Lower leg skin (tissue), 4 donors: Measurements from ENCODE around the gene ZNF397. TPM values are rescaled to one million over a fixed set of nuclear protein-coding genes. Genes with fewer than 3 reads are reported as not detected.
"Not testable (repeated sequence)": the region's sequence is repeated elsewhere in the genome, so short reads cannot be mapped to it uniquely, and the experiment has no call there.

Experiments used
- DNase-seq, 2 donors: peaks; one replicate each; pipeline ENCODE4 v3.0.0-alpha.2; 2019; ENCODE audit warnings: low spot score in 2 of 2
- H3K4me3 ChIP-seq: fragments of 200-600 bp; sonication (generic); 2 replicates; pipeline ENCODE4 v1.5.1; 2017; ENCODE audit warnings: mild to moderate bottlenecking, low read depth; ENCODE audit not compliant: poor library complexity, severe bottlenecking
- CTCF ChIP-seq, 3 donors: fragments of 450-650 bp; IDR thresholded peaks; one replicate each; pipeline ENCODE4 v1.5.1; 2016; ENCODE audit warnings: antibody characterized with exemption in 3 of 3, mild to moderate bottlenecking in 3 of 3, moderate library complexity in 2 of 3
- POLR2A ChIP-seq, 2 donors: fragments of 450-650 bp; IDR thresholded peaks; one replicate each; pipeline ENCODE4 v1.6.1; 2016 to 2017; ENCODE audit warnings: antibody characterized with exemption in 2 of 2, mild to moderate bottlenecking in 1 of 2, moderate library complexity in 1 of 2
- WGBS, 2 donors: methylation state at CpG; one replicate each; pipeline ENCODE4 v1.1.5; 2018; 5-methylcytosine and 5-hydroxymethylcytosine counted together
- intact Hi-C: fragments of 100-400 bp; cut with DNase I; formaldehyde crosslinking; loops from one replicate; pipeline ENCODE4 v1.15.0; 2023; ENCODE audit warnings: low total_unique reads
- total RNA-seq, 4 donors: library from RNA; depleted of rRNA; stranded (reverse); fragments of >200 nt; gene quantifications; one replicate each; pipeline ENCODE4 v1.1.0, GENCODE V29; 2016

ZNF397 gene
- total RNA-seq, 4 donors from 2014 or later = 13.2 to 26.9 (median 19.5) TPM

- no peak for DNase-seq
- 76 to 80% methylated on average over 5 of the region's 5 CpGs for WGBS, 2 donors
- intact Hi-C loops = no loop called here
- H3K4me3 ChIP-seq = no peak overlapping the region
- no peak for TF ChIP-seq POLR2A (IDR thresholded peaks at IDR 0.05)
- no peak for TF ChIP-seq CTCF (IDR thresholded peaks at IDR 0.05)
Observed at GRCh38 chr18:35201256-35201931, 39.4 kb upstream of the ZNF397 start.

GRCh38 chr18:35203067-35203466 lies 37.8 kb upstream of the ZNF397 start:
- H3K4me3 ChIP-seq = no peak overlapping the region
- intact Hi-C loops = no loop called here
- TF ChIP-seq POLR2A (IDR thresholded peaks at IDR 0.05) (no peak), CTCF (IDR thresholded peaks at IDR 0.05) (no peak)
- no peak for DNase-seq
- 9 to 17% methylated on average over 3 of the region's 3 CpGs for WGBS, 2 donors

DNA sequence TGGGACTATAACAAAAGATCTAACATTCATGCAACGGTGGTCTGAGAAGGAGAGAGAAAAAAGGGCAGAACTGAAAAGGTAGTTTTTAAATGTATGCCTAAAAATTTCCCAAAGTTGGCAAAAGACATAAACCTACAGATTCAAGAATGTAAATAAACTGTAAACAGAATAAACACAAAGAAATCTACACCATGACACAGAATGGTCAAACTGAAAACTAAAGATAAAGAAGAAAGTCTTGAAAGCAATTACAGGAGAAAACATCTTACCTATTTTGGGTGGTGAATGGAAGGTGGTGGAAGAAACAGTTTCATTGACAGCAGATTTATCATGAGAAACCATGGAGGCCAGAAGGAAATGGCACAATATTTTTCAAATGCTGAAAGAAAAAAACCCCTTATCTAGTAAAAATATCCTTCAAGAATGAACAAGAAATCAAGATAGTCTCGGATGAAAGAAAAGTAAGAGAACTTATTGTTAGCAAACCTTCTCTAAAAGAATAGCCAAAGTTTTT lies 35.6 kb upstream of the ZNF397 start:
- TF ChIP-seq CTCF (IDR thresholded peaks at IDR 0.05) (no peak), POLR2A (IDR thresholded peaks at IDR 0.05) (no peak)
- H3K4me3 ChIP-seq = no peak overlapping the region
- no peak for DNase-seq
- intact Hi-C loops = no loop called here
- WGBS, 2 donors = 61 to 94% methylated on average over 2 of the region's 2 CpGs

GRCh38 chr18:35205746-35206458 lies 34.9 kb upstream of the ZNF397 start:
- intact Hi-C loops, DNase-seq, H3K4me3 ChIP-seq: not testable (repeated sequence)
- WGBS, 2 donors = 93 to 94% methylated on average over 20 to 28 of the region's 30 CpGs

GRCh38 chr18:35215026-35215425 lies 25.8 kb upstream of the ZNF397 start:
- DNase-seq = no peak
- 84 to 90% methylated on average over 1 of the region's 1 CpG for WGBS, 2 donors
- no peak overlapping the region for H3K4me3 ChIP-seq
- intact Hi-C loops = no loop called here
- TF ChIP-seq CTCF (IDR thresholded peaks at IDR 0.05) = no peak
- no peak for TF ChIP-seq POLR2A (IDR thresholded peaks at IDR 0.05)

DNA sequence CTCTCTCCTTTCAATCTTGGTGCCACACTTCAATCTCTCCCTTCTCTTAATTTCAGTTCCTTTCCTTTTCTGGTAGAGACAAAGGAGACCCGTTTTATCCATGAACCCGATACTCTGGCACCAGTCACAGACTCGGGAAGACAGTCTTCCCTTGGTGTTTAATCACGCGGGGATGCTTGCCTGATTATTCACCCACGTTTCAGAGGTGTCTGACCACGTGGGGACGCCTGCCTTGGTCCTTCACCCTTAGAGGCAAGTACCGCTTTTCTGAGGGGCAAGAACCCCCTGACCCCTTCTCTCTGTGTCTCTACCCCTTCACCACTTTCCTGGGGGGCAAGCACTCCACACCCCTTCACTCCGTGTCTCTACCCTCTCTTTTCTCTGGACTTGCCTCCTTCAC lies 24.2 kb upstream of the ZNF397 start:
- intact Hi-C loops, H3K4me3 ChIP-seq, DNase-seq: not testable (repeated sequence)
- 86 to 88% methylated on average over 10 of the region's 10 CpGs for whole genome bisulfite sequencing, 2 donors

GRCh38 chr18:35219331-35219730 lies 21.5 kb upstream of the ZNF397 start:
- intact Hi-C loops, H3K4me3 ChIP-seq, DNase-seq: not testable (repeated sequence)
- WGBS, 2 donors = 79 to 87% methylated on average over 4 of the region's 4 CpGs
